GM10266 (cell line): ENCODE results near the gene WDR47.

Experiments used
- DNase-seq: peaks from one replicate; pipeline ENCODE4 v3.0.0; 2012; ENCODE audit errors: extremely low spot score
- TF ChIP-seq, protein P1 (sequence below): IDR thresholded peaks from 2 replicates; pipeline ENCODE4 v1.5.1; 2012; ENCODE audit warnings: mild to moderate bottlenecking, low read depth; ENCODE audit not compliant: control insufficient read depth, insufficient read depth; ENCODE audit errors: missing control alignments

WDR47 gene

DNA sequence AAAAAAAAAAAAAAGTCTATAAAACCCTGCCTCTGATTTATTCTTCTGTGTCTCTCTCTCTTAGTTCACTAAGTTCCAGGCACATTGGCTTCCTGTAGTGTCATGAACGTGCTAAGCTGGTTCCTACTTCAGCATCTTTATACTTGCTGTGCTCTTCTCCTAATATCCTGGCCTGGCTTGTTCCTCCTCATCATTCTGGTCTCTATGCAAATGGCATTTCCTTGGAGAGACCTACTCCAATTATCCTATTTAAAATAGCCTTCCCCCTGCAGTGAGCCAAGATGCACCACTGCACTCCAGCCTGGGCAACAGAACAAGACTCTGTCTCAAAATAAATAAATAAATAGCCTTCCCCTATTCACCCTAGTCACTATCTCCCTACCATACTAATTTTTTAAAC, 69.0 kb downstream of the WDR47 start:
- TF ChIP-seq, protein P1, sequence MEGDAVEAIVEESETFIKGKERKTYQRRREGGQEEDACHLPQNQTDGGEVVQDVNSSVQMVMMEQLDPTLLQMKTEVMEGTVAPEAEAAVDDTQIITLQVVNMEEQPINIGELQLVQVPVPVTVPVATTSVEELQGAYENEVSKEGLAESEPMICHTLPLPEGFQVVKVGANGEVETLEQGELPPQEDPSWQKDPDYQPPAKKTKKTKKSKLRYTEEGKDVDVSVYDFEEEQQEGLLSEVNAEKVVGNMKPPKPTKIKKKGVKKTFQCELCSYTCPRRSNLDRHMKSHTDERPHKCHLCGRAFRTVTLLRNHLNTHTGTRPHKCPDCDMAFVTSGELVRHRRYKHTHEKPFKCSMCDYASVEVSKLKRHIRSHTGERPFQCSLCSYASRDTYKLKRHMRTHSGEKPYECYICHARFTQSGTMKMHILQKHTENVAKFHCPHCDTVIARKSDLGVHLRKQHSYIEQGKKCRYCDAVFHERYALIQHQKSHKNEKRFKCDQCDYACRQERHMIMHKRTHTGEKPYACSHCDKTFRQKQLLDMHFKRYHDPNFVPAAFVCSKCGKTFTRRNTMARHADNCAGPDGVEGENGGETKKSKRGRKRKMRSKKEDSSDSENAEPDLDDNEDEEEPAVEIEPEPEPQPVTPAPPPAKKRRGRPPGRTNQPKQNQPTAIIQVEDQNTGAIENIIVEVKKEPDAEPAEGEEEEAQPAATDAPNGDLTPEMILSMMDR: no peak
- DNase-seq: no peak

- TF ChIP-seq, protein P1: no peak
- DNase-seq: no peak
These were observed 72.6 kb downstream of the WDR47 start for GRCh38 chr1:108969346-108969745.

DNA sequence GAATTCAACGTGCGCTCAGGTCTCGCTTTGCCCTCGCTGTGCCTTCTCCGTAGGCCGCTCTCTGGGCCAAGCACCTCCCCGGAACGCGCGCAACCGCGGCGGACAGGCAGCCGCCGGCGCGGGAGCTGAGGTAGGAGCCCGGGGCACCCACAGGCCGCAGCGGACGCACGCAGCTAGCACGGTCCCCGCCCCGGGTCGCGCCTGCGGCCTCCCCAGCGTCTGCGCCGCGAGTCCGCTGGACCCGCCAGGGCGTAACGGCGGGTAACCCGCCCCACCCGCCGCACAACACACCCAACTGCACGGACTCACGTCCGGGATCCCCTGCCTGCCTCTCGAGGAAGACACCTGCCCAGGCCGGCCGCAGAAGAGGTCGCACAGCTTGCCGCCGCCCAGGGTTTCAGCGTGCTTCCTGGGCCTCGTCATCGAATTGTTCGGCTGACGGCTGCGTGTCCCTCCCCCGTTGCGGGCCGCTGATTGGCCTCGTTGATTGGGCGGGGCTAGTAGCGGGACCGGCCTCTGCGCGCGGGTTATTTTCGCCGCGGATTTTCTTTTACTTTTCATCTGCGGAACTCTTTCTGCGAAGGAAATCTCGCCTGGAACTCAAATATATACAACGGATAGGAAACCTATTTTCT, 78.7 kb downstream of the WDR47 start, which contains the start of gene CLCC1:
Gene CLCC1, minus strand, starts transcription at position 433 of the 635 bp plus-strand sequence. CDS start 13,047 bp downstream, outside the sequence.
- DNase-seq: peak; percentile 95
- TF ChIP-seq, protein P1: no peak

- DNase-seq: no peak
- TF ChIP-seq, protein P1: no peak
These were observed 79.2 kb downstream of the WDR47 start for GRCh38 chr1:108962681-108963051.

DNA sequence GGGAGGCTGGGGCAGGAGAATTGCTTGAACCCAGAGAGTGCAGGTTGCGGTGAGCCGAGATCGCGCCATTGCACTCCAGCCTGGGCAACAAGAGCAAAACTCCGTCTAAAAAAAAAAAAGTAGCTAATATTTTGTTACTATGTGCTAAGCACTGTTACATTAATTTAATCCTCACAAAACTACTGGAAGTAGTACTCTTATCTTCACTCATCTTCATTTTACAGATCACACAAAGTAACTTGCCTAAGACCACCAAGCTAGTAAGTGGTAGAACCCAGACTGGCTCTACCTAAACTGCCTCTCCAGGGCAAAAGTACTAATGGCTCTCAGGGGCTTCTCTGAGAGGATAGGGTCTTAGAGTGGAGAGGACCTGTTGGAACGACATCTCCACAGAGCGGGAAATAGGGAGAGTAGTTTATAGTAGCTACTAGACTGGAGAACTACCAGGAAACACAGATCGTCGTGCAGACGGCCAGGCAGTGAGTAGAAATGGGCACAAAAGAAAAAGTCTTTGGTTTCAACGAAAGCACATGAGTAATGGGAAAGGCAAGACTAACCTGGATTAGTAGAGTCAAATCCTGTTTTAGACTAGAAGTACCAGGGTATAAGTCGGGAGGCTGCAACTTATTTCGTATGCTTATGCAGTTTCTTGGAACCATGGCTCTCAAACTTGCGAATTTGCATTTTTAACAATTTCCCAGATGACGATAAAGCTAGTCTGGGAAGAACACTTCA, 80.0 kb downstream of the WDR47 start:
- DNase-seq: no peak

GRCh38 chr1:108961198-108961597, 80.7 kb downstream of the WDR47 start:
- TF ChIP-seq, protein P1: no peak
- no peak for DNase-seq

More for the DNA sequence above, 80.0 kb downstream of the WDR47 start:
- TF ChIP-seq, protein P1: no peak

GRCh38 chr1:108960719-108961118, 81.2 kb downstream of the WDR47 start:
- TF ChIP-seq, protein P1: no peak
- DNase-seq: no peak
